NOMO-1 treated with DMSO at 0.1 percent for 48 hours (cell line): ENCODE measurements around the gene SLC48A1.
A peak's percentile ranks its signal among the peaks of the same experiment; 100 is the strongest.

Source experiments
- DNase-seq: peaks from one replicate; lab custom pipeline; 2025; ENCODE audit not compliant: unreplicated experiment; lab: John Stamatoyannopoulos, UW

SLC48A1 gene

DNA sequence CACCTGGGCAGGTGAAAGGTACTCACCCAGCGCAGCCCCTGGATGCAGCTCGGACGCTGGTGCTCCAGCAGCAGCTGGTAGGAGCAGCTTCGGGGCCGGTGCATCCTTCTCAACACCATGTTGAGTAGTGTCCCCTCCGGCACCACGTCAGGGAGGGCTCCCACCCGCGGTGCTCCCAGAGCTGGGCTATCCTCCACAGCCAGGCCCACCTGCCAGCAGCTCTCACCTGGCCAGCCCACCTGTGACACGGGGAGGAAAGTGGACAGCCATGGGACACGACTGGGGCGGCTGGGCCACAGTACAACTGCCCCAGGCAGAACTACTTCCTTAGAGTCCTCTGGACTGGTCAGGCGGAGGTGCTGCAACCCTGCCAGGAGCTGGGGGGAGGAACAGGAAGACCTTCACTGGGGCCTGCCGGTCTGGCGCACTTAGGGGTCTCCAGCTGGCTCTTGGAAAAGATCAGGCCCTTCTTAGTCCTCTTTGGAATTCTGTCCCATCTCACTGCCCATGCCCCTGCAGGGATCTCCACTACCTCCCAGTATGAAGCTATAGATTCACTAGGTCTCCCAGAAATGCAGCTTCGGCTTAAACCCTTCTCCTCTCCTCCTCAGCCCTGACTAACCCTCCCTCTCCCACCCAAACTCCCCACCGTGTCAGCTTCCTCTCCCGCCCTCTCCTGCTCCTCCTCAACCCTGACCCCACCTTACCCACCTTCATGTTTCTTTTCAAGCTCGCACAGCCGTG is 15.0 kb upstream of the SLC48A1 start:
- no peak for DNase-seq

DNA sequence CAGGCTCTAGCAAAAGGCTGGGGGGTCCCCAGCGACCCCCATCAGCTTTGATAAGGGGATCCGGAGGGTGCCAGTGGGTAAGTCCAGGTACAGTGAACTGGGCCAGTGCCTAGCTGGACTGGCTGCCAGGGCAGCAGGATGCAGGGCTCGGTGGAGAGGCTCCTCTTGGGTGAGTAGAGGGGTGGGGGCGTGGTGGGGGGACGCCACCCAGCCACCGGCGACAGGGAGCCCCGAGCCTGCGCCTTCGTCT is 14.5 kb upstream of the SLC48A1 start:
- no peak for DNase-seq

DNA sequence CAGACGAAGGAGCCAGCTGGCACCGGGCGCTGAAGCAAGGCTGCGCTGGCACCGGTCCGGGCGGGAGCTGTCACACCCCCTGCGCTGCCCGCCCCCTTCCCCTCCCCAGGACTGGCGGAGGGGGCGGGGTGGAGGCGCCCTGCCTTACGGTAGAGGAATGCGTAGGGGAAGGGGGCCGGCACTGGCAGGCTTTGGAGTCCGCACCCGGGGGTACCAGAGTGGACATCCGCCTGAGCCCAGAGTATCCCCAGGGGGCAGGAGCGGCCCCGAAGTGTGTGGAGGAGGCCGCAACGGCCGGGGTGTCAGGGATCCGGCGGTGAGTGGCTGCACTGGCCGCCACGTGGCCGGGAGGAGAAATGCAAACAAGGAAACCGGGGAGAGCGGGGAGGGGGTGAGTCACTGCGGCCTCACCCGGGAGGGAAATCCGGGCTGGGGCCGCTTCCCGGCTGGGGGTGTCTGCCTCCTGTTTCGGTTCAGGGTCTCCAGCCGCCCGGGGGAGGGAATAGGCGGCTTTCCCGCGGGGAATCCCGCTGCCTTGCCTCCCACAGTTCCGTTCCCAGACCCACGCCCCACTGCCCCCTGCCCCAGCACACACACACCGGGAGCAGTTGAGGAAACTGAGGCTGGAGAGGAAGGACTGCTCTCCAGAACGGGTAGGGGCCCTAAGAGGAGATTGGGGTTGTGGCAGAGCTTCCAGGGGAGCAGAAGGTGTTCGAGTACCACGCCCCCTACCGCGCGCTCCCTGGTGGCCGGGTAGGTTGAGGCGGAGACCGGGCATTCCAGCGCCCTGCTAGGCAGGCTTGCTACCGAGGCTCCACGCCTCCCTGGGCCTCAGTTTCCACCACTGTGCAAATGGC is 14.0 kb upstream of the SLC48A1 start, which contains the start of gene RAPGEF3:
TSS of gene RAPGEF3 (minus strand) at position 47 of the 857 bp plus-strand sequence. CDS start 324 bp downstream, outside the sequence.
- peak; percentile 76 for DNase-seq

DNA sequence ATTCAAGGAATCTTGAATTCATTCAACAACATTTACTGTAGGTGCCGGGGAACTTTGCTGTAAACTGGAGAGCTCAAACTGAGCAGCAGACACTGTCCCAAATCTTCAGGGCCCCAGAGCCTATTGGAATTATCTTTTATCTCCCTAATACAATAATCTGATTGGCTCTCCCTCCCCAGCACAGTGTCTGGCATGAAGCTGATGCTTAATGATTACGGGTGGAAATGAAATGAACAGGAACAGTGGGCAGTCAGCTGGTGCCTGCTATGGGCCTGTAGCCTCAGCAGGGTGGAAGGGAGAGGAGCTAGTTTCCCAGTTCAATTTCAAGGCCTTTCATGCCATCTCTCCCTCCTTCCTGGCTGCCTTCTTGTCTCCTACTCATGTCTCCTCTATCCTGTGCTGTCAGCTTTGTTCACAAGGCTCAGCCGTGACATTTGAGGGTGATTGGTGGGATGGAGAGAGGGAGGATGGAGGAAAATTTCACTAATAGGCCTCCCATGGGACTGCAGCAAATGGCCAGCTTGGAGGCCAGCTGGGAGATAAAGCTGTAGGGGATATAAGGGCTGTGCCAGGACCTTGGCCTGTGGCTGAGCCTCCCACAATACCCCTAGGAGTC is 10.1 kb upstream of the SLC48A1 start:
- no peak for DNase-seq

DNA sequence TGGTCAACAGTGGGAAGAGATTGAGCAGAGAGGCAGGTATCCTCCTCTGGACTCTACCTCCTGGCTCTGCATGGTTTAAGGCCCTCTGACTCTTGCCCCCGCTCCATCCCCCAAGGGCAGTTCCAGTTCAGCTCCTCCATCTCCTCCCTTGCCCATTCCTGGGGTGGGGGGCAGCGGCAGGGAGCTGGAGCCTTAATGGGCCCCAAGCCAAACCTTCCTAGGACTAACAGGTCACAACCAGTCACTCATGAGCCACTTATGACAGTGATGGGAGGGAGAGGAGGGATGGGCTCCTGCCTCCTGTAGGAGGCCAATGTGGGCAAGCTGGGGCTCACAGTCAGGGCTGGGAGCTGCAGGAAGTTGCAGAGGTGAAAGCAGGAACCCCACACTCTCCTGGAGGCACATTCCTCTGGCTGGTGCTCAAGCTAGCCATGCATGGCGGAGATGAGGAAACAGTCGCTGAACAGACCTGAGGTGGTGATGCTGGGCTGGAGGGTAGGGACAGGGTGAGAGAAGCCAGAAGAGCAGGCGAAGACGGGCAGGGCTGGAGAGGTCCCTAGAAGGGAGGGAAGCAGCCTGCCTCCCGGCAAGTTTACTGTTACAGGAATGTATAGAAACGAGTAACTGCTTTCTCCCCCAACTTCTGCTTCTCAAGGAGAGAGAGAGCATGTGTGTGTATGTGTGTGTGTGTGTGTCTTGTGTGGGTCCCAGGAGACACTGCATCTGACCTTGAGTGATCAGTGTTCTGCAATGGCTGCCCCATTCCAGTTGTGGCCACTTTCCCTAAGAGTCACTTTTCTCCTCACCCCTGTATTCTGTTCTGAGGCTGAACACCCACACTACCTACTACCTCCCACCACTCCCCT is 9.3 kb upstream of the SLC48A1 start:
- peak; percentile 13 for DNase-seq

DNA sequence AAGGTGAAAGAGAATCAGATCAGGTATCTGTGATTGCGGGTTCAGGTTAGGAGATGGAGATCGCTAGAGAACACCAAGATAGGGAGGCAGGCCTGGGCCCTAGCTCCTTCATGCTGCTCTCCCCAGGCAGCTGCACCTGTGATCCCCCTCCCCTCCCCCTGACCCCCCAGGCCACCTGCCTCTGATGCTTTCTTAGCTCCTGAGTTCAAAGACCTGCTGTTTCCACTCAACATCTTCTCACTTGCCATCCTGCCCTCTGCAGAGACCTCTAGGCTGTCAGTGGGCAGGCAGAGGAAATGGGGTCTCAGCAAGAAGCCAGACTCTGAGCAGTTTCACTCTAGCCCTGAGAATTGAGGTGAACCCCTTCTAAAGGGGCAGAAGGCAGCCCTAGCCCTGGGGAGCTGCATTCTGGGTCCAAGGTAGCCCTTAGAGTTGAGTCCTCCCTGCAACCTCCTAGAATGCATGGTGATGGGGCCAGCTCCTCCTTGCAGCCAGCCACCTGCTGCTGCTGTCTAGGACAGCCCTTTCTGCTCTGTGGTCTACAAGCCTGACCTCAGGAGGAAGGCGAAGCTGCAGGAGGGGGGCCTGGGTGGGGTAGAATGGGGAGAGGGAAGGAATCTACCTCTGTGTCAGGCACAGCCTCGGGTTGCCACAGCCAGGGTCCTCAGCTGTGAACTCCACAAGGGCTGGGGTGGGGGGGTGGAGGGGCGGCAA is 6.4 kb upstream of the SLC48A1 start:
- DNase-seq: no peak

DNA sequence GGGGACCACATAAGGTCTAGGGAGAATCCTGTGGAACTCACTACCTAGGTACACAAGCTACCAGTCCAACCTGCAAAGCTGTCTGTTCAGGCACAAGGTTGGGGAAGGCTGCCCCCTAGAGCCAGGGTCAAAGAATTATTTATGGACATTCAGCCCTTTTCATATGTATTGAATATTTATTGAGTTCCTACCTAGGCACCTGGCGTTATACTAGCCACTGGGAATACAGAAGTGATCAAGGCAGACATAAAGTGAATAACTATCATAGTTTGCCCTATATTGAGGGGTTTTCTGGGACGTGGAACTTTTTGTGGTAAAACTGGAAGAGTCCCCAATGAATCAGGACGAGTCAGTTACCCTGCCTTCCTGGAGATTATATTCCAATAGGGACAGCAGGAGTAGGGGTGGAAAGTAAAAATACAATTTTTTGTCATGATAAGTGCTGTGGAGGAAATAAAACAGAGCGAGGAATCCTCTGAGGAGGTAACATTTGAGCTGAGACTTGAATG is 5.8 kb upstream of the SLC48A1 start:
- peak; percentile 46 for DNase-seq

DNA sequence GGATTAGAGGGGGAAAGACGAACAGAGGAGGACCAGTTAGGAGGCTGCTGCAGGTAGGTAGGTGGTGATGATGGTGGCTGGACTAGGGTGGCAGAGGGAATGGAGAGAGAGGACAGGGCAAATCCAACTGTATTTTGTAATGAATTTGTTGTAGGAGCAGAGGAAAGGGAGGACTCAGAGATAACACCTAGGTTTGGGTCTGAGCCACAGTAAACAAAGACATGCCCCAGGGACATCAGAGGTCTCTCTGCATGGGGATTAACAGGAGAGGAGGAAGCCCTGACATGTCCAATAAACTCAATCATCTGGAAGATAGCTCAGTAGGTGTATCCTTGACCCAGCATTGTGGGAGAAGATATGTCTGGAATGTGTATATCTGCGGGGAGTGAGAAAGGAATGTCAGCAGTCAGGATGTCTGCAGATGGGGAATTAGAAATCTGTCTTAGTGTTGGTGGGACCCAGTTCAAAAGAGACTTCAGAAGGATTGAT is 4.7 kb upstream of the SLC48A1 start:
- DNase-seq: no peak

DNA sequence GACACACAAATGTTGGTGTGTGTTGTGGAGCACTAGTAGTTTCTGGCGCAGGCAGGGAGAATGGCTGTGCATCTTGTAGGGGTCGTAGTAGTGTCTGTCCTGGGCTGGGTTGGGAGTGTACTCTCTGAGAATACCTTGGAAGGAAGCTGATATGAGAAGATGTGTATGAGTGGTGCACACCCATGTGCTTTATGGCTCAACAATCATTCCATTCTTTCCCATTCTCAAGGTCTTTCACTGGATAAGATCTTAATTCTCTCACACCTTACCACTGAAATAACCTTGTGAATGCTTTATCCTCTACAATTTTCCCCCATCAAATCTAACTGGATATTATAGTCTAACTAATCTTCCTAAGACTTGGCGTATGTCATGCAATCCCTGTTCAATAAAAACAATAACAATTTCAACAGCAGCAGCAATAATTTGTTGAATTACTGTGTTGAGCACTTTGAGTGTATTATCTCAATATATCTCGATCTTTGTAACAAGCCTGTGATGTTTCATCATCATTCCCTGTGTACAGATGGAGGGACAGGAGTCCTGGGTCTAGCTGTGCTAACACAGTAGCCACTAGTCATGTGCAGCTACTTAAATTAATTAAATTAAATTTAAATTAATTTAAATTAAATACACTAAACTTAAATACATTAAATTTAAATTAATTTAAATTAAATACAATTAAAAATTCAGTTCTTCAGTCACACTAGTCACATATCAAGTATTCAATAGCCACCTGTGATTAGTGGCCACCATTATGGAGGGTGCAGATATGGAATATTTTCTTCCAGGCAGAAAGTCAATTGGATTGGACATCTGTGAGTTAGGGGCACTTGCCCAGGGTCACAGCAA is 3.6 kb upstream of the SLC48A1 start:
- no peak for DNase-seq

DNA sequence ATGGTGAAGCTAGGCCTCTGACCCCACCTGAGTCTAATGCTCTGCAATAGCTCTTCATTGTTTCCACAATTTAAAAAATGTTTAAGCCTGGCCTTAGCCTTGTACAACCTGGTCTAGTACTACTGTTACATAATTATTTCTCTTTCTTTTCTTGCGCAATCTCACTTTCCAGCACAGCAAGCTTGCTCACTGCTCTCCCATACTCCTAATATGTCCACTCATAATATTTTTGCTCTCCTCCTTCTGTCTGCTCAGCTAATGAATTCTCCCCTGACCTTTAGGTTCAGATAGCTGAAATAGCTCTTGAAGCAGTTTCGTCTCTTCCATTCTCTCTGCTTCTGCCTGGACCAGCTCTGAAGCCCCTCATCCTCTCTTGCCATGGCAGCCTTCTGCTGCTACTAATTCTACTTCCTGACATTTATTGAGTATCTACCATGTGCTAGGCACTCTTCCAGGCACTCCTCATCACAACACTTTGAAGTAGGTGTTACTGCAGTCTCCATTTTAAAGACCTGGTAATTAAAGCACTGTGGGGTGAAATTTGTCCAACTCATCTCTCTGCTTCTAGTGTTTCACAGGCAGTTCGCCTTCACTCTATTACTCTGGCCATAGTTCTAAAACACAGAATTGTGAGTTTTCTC is 2.8 kb upstream of the SLC48A1 start:
- peak; percentile 89 for DNase-seq

DNA sequence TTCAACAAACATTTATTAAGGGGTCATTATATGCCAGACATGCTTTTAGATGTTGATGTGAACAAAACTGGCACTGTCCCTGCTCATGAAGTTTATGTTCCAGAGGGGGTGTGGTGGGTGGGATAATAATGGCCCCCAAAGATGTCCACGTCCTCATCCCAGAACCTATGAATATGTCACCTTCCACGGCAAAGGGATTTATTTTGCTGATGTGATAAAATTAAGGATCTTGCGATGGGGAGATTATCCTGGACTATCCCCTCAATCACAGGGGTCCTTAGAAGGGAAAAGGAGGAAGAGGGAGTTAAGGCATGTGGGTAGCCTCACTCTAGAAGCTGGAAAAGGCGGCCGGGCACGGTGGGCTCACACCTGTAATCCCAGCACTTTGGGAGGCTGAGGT is 1.7 kb upstream of the SLC48A1 start:
- no peak for DNase-seq

DNA sequence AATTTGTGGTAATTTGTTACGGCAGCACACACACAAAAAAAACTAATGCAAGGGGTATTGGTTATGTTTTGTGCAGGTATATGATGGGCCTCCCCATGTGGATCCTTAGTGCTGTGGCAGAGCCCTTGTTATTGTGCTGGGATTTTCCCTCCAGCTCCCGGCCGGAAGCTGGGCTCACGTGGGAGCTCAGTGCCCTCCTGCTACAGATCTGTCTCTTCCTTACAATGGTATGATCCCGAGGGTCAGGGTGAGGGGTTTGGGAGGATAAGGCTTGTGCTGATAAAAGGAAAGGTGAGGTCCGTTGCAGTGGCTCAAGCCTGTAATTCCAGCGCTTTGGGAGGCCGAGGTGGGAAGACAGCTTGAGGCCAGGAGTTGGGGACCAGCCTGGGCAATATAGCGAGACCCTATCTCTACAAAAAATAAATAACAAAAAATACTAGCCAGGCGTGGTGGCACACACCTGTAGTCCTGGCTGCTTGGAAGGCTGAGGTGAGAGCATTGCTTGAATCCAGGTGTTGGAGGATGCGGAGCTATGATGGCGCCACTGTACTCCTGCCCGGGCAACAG is 861 bp upstream of the SLC48A1 start:
- DNase-seq: no peak

DNA sequence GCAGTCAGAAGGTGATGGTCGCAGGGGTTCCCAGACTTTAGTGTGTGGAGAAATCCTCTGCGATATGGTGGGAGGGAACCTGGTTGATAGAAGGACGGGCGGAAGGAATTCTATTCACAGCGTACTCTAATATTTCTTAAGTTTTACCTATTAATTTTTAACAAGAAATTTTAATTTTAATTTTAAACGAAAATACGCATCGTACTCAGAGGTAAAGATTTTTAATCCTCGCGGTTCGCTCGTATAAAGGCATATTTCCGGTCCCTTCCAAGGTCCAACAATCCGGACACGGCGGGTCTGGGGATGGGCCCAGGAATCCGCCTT is 338 bp upstream of the SLC48A1 start:
- no peak for DNase-seq

DNA sequence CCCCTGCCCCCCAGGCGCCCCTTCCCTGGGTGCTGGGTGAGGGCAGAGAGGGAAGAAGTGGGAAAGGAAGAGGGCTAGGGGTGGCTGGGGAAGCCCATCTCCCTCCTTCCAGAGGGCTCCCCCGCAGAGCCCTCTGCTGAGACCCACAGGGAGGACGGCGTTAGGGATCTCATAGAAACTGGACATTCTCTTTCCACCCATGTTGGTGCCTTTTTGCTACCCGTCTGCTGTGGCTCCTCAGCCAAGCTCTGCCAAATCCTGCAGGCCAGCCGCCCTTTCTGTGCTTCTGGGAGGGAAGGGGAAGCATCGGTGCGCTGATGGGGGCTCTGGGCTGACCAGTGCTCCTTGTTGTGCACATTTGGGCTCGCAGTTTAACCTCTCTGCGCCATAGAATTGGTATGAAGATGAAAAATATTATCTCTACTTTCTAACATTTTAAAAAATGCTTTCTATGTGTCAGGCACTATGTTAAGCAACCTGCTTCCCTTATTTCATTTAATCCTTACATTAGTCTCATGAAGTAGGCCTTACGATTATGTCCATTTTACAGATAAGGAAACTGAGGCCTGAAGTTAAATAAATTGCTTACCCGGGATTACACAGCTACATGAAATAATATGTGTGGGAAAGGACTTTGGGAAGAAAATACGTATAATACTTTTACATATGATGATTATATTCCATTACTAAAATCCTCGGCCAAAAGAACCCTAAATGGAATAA is 981 bp downstream of the SLC48A1 start:
- DNase-seq: no peak

DNA sequence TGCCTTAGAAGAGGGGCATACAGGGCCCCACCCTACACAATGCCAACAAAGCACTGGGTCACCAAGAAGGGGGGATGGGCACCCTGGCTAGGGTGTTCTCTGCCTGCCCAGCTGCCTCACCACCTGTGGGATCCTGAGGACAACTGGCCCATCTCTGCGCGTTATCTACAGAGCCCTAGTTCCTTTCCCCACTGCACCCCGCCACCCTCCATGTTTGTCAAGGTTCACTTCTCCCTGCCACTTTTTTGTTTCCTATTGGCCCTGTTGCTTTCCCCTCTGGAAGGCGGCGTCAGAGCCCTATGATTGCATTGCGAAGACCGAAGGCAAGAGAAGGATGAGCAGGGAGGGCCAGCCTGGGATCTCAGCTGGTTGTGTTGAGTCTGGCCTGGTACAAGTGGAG is 1.6 kb downstream of the SLC48A1 start:
- DNase-seq: no peak

DNA sequence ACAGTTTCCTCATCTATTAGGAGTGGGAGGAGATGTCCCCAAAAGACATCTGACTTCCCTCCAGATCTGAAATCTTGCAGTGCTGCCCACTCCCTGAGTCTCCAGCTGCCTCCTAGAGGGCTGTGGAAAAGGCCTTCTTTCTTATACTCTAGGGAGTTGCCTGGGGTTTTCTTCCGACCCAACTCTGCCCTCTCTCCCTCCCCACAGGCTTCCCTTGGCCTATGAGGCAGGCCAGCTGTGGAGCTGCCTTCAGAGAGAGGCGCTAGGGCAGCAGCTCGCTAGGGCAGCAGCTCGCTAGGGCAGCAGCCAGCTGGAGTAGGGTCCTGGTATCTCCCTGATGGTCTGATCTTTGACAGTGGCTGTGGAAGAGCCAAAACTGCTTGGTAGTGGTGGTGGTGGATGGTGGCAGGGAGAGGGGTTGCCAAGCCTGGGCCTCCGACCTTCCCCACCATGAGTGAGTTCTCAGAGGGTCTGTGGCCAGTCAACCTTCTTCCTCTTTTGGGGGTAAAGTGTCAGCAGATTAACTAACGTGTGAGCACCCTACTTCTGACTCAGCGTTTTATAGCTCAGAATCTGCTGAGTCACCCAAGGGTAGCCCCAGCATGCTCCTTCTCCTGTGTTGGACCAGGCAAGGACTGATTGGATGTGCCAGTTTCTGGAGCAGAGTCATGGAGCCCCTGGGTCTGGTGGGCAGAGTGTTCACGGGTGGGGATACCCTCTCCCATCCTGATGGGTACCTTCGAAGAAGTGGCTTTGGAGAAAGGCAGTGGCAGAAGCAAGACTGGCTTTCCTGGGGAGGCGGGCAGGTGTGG is 2.3 kb downstream of the SLC48A1 start:
- peak; percentile 76 for DNase-seq
